Measurements from ENCODE around the gene OVCA2.

DNA sequence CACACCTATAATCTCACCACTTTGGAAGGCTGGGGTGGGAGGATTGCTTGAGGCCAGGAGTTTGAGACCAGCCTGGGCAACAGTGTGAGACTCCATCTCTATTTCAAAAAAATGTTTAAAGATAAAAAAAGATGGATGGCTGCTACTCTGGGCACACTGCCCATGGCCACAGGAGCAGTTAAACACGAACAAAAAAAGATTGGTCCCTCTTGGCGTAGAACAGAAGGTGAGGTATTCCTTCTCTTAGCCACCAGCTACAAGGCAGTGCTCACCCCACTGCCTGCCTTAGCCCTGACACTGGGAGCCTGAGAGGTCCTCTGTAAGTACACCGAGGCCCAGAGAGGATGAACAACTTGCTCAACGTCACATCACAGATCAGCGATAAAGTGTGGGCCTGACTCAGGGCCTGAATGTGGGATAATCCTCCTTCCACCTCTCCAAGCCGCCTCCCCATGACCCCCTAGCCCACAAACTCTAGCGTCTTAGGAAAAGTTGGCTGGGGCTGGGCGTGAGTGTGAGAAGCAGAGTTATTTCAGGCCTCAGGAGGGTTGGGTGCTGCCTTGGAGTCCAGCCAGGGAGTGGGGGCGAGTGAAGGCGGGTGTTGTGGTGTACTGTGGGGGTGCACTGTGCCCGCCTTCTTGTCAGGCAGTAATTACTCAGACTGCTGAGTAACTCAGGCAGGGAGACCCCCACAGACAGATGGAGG lies 14.1 kb upstream of the OVCA2 start:
- TF ChIP-seq, protein P1, sequence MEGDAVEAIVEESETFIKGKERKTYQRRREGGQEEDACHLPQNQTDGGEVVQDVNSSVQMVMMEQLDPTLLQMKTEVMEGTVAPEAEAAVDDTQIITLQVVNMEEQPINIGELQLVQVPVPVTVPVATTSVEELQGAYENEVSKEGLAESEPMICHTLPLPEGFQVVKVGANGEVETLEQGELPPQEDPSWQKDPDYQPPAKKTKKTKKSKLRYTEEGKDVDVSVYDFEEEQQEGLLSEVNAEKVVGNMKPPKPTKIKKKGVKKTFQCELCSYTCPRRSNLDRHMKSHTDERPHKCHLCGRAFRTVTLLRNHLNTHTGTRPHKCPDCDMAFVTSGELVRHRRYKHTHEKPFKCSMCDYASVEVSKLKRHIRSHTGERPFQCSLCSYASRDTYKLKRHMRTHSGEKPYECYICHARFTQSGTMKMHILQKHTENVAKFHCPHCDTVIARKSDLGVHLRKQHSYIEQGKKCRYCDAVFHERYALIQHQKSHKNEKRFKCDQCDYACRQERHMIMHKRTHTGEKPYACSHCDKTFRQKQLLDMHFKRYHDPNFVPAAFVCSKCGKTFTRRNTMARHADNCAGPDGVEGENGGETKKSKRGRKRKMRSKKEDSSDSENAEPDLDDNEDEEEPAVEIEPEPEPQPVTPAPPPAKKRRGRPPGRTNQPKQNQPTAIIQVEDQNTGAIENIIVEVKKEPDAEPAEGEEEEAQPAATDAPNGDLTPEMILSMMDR (IDR thresholded peaks at IDR 0.05): no peak
- no peak for TF ChIP-seq POLR2A (IDR thresholded peaks at IDR 0.05)

All from adrenal gland (tissue), 5 donors.